Dendritic cell treated with granulocyte-macrophage colony-stimulating factor and Interleukin-4, amounts not matched to agents 40 ng/mL and 50 ng/mL, for 4 days (primary cell): Measurements from ENCODE around the gene ZGPAT.

Source experiments
- H3K27ac Mint-ChIP-seq: one replicate; pipeline ENCODE4 v1.8.0; 2022; ENCODE audit warnings: mild to moderate bottlenecking, mixed read lengths
- H3K27me3 Mint-ChIP-seq: one replicate; pipeline ENCODE4 v1.8.0; 2022; ENCODE audit warnings: mild to moderate bottlenecking, mixed read lengths
- H3K36me3 Mint-ChIP-seq: one replicate; pipeline ENCODE4 v1.8.0; 2022; ENCODE audit warnings: low read depth, mixed read lengths
- H3K4me1 Mint-ChIP-seq: one replicate; pipeline ENCODE4 v1.8.0; 2022; ENCODE audit warnings: low read depth, mixed read lengths
- H3K4me3 Mint-ChIP-seq: one replicate; pipeline ENCODE4 v1.8.0; 2022; ENCODE audit warnings: mild to moderate bottlenecking, moderate library complexity, mixed read lengths
- H3K9me3 Mint-ChIP-seq: one replicate; pipeline ENCODE4 v1.8.0; 2022; ENCODE audit warnings: mixed read lengths
- intact Hi-C: fragments of 100-400 bp; cut with micrococcal nuclease; formaldehyde crosslinking; loops from one replicate; pipeline ENCODE4 v1.15.0; 2022

ZGPAT gene

DNA sequence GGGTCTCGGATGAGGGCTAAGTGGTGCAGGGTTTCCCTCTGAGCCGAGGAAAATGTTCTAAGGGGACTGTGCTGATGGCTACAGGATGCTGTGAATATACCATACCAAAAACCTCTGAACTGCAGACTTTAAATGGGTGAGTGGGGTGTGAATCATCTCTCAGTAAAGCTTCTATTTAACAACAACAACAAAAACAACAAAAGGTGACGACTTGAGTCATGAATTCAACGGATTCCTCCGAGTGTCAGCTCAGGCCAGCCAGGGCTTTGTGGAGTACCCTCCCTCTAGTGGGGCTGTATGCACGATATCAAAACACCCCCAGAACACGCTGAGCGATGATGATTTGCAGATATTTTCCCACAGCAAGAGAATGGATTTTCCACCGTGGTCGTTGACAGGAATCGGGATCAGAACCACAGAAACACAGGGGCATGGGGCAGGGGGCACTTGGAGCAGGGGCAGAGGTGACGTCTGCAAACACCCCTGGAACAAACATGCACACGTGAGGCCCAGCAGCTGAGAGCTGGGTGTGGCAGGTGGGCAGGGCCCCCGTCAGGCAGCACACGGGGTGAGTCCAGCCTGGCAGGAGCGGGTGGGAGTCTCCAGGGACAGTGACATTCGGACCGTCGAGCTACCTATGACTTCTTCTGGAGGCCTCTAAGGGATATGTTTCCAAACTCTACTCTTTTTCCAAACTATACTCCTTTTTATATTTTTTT is 70.4 kb downstream of the ZGPAT start:
- no peaks in the 10 kb centered on the region for H3K9me3 Mint-ChIP-seq
- intact Hi-C loops: no loop called here
- no peak overlapping the region for H3K4me3 Mint-ChIP-seq
- peaks cover 11% of the 10 kb centered on the region for H3K27me3 Mint-ChIP-seq
- H3K27ac Mint-ChIP-seq: no peak overlapping the region
- peaks cover 76% of the 10 kb centered on the region for H3K36me3 Mint-ChIP-seq
- H3K4me1 Mint-ChIP-seq: peaks cover 16% of the 10 kb centered on the region

- H3K27ac Mint-ChIP-seq: no peak overlapping the region
- peaks cover 16% of the 10 kb centered on the region for H3K4me1 Mint-ChIP-seq
- peaks cover 11% of the 10 kb centered on the region for H3K27me3 Mint-ChIP-seq
- intact Hi-C loops: no loop called here
- H3K4me3 Mint-ChIP-seq: no peak overlapping the region
- H3K9me3 Mint-ChIP-seq: no peaks in the 10 kb centered on the region
- H3K36me3 Mint-ChIP-seq: peaks cover 76% of the 10 kb centered on the region
Observed at GRCh38 chr20:63778857-63779256, 71.0 kb downstream of the ZGPAT start.

DNA sequence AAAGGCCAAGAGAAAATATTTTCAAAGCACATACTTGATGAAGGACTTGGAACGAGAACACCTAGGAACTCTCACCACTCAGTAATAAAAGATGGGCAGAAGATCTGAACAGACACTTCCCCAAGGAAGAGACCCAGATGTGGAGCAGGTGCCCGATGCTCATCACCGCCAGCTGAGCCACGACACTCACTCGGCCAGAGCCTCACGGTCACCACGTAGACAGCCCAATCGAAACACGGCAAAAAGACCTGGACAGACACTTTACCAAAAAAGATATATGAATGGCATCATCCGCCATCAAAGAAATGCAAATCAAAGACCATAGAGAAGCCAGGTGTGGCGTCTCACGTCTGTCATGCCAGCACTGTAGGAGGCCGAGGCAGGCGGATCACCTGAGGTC is 73.3 kb downstream of the ZGPAT start:
- intact Hi-C loops: no loop called here
- H3K4me3 Mint-ChIP-seq: no peak overlapping the region
- peaks cover 76% of the 10 kb centered on the region for H3K36me3 Mint-ChIP-seq
- H3K9me3 Mint-ChIP-seq: no peaks in the 10 kb centered on the region
- H3K4me1 Mint-ChIP-seq: peaks cover 5% of the 10 kb centered on the region
- H3K27me3 Mint-ChIP-seq: no peaks in the 10 kb centered on the region
- no peak overlapping the region for H3K27ac Mint-ChIP-seq

DNA sequence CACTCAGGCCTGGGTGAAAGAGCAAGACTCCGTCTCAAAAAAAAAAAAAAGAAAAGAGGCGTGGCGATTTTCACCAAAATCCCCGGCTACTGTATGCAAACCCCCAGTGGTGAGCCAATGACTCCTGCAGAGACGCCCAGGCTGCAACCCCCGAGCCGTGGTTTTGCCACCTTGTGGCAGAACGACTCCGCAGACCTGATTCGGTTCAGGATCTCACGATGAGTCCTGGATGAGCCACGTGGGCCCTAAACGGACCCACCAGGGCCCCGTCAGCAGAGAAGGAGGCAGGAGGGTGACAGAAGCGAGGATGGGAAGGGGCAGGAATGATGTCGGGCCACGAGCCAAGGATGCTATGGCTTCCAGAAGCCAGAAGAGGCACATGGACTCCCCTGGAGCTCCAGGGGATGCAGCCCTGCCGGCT is 74.2 kb downstream of the ZGPAT start:
- peaks cover 5% of the 10 kb centered on the region for H3K4me1 Mint-ChIP-seq
- no peak overlapping the region for H3K27ac Mint-ChIP-seq
- no peaks in the 10 kb centered on the region for H3K27me3 Mint-ChIP-seq
- H3K36me3 Mint-ChIP-seq: peaks cover 72% of the 10 kb centered on the region
- H3K4me3 Mint-ChIP-seq: no peak overlapping the region
- intact Hi-C loops: no loop called here
- H3K9me3 Mint-ChIP-seq: no peaks in the 10 kb centered on the region

- intact Hi-C loops: no loop called here
- peaks cover 5% of the 10 kb centered on the region for H3K4me1 Mint-ChIP-seq
- peaks cover 72% of the 10 kb centered on the region for H3K36me3 Mint-ChIP-seq
- H3K27me3 Mint-ChIP-seq: no peaks in the 10 kb centered on the region
- H3K9me3 Mint-ChIP-seq: no peaks in the 10 kb centered on the region
- H3K4me3 Mint-ChIP-seq: no peak overlapping the region
- H3K27ac Mint-ChIP-seq: no peak overlapping the region
Observed at GRCh38 chr20:63782521-63782971, 74.7 kb downstream of the ZGPAT start.

DNA sequence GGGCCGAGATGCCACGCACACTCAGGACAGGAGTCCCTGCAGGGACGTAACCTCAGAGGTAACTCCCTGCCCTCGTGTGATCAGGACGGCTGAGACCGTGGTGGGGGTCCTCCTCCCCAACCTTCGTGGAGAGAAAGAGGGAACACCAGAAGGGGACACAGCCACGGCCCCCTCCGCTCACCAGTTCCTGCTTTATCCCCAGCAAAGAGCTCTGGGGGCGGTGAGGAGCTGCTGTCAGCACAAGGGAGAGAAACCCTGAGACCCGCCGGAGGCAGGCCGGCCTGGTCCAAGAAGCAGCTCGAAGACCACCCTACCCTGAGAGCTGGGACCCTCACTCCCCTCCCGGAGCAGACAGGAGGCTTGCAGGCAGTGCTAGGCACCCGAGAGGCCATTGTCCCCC is 76.1 kb downstream of the ZGPAT start:
- intact Hi-C loops: no loop called here
- H3K9me3 Mint-ChIP-seq: no peaks in the 10 kb centered on the region
- H3K4me1 Mint-ChIP-seq: peaks cover 10% of the 10 kb centered on the region
- H3K4me3 Mint-ChIP-seq: no peak overlapping the region
- no peak overlapping the region for H3K27ac Mint-ChIP-seq
- H3K36me3 Mint-ChIP-seq: peaks cover 72% of the 10 kb centered on the region
- H3K27me3 Mint-ChIP-seq: no peaks in the 10 kb centered on the region

- no peak overlapping the region for H3K27ac Mint-ChIP-seq
- intact Hi-C loops: loop anchor here (2.0 kb wide), 1 partner anchor 79 kb away; the partner anchor contains the start of gene TPD52L2
- peaks cover 83% of the 10 kb centered on the region for H3K36me3 Mint-ChIP-seq
- H3K4me1 Mint-ChIP-seq: peaks cover 10% of the 10 kb centered on the region
- no peaks in the 10 kb centered on the region for H3K27me3 Mint-ChIP-seq
- no peak overlapping the region for H3K4me3 Mint-ChIP-seq
- H3K9me3 Mint-ChIP-seq: no peaks in the 10 kb centered on the region
Observed at GRCh38 chr20:63785691-63786131, 77.9 kb downstream of the ZGPAT start.
